T-helper 2 cell (primary cell): ENCODE data around the gene ADSS1.

Source experiments
- DNase-seq, 5 experiments: peaks; one replicate each; pipeline versions ENCODE4 v3.0.0 to v3.0.0-alpha.2; 2012 to 2022

Gene ADSS1

DNA sequence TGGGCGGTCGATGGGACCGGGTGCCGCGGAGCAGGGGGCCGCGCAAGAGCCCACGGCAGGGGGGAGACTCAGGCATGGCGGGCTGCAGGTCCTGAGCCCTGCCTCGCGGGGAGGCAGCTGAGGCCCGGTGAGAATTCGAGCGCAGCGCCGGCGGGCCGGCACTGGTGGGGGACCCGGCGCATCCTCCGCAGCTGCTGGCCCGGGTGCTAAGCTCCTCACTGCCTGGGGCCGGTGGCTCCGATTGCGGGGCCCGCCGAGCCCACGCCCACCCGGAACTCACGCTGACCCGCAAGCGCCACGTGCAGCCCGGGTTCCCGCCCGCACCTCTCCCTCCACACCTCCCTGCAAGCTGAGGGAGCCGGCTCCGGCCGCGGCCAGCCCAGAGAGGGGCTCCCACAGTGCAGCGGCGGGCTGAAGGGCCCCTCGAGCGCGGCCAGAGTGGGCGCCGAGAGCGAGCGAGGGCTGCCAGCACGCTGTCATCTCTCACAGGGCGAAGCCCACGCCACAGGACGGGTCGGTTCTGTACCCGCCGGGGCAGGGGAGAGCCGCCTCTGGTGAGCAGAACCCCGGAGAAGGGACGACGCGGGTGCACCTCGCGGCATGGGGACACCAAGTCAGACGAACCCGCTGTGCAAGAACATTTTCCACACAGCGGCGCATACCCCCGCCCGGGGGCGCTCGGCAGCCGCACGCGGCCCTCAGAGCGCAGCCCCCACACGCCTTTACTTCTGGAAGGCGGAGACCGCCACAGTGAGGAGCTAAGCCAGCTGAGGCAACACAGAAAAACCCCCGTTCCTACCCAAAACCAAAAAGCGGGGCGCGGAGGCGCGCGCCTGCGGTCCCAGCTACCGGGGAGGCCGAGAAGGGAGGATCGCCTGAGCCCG lies 27.8 kb downstream of the ADSS1 start:
- DNase-seq: no peak

DNA sequence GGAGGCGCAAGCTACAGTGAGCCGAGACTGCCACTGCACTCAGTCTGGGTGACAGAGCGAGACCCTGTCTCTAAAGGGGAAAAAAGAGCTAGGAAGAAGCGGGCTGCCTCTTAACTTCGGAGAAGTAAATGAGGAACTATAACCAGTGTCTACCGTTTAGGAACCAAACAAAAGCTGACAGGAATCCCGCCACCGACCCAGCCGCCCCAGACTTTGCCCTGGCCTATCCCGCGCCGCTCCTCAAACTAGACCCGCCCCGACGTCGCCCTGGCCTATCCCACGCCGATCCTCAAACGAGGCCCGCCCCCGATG lies 28.4 kb downstream of the ADSS1 start:
- no peak for DNase-seq

DNA sequence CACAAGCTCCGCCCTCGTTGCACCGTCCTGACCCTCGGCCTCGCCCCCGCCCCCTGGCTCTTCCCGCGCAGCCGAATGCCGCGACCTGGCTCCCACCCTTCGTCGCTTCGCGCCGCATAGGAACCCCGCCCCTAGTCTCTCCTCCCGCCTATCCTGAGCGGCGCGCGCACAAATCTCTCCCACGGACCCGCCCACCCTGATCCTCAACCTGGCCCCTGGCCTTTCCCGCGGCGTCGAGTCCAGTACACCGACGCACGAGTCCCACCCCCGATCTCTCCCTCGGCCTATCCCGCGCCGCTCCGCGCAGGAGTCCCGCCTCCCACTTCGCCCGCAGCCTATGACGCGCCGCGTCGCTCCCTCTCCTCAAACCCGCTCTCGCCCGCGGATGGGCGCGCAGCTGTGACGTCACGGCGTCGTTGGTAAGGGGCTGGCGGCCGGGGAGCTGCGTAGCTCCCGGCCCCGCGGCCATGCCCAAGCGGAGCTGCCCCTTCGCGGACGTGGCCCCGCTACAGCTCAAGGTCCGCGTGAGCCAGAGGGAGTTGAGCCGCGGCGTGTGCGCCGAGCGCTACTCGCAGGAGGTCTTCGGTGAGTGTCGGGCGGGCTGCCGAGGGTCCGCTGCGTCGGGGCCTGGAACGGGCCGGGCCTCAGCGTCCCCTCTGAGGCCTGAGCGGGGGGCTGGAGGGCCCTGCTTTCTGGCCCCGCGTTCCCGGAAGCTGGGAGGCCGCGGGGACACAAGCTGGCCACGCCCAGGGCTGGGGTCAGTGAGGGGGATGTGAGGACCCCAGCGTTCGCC lies 28.9 kb downstream of the ADSS1 start, which contains the start of gene SIVA1:
Gene SIVA1, plus strand, starts transcription at position 413 of the 793 bp plus-strand sequence. Its CDS starts 55 bp downstream, at position 468.
- peak; percentile 98 to 100 (median 99) for DNase-seq

DNA sequence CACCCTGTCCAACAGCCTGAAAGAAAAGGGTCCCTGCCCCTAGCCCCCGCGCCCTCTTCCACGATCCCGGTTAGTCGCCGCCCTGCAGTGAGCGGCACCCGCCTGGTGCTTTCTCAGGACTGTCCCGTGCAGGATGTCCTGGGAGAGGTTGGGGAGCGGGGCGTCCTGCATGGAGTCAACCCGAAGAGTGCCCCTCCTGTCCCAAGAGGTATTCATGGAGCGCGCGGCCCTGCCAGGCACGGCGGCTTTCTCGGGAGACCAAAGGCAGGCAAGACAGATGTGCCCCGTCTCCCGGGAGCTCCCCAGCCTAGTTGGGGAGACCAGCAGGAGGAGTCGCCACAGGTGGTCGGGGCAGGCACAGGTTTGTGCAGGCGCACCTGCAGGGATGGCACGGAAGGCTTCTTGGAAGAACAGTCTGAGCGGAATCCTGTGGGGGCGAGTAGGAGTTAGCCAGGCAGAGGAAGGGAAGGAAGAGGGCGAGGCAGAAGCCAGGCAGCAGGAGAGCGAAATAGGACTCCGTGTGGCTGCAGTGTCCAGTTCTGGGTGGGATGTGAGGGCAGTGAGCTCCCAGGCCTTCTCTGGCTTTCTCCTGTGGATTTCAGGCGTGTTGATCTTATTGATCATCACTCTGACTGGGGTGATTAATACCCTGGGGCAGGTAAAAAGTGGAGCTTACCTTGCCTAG lies 29.6 kb downstream of the ADSS1 start:
- DNase-seq: peak in 1 of 5 experiments; percentile 19

DNA sequence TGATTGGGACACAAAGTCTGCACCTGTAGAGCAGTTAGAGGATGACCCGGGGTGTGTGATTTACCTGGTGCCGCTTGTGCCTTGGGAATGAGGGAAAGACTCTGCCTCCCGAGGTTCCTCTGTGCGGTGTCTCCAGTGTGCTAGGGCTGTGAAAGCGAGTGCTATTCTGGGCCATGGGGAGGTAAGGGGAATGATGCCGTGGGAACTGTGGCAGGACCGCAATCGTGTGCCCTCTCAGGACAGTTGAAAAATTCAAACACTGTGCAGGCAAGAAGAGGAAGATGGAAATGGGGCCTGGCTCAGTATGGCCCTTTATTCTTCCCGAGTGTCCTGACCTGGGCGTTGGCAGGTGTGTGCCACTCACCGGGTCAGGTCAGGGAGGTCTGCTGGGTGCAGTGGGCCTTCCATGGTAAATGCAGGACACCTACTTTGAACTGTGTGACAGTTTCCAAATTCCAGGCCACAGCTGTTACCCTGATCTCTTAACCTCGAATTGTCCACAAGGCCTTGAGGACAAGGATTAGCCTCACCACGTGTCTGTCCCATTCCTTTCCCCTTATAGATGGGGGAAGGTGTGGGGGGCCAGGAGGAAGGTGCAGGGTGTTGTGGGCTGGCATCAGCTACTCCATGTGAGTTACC lies 30.3 kb downstream of the ADSS1 start:
- DNase-seq: no peak

DNA sequence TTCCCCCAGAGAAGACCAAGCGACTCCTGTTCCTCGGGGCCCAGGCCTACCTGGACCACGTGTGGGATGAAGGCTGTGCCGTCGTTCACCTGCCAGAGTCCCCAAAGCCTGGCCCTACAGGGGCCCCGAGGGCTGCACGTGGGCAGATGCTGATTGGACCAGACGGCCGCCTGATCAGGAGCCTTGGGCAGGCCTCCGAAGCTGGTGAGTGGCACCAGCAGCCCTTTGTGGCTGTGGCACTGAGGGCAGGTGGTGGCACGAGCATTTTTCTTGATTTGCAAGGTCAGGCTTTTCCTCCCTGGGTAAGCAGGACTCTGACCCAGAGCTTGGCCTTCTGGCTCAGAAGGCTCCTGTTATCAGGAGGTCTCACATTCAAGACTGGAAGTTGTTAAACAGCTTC lies 31.6 kb downstream of the ADSS1 start:
- no peak for DNase-seq

DNA sequence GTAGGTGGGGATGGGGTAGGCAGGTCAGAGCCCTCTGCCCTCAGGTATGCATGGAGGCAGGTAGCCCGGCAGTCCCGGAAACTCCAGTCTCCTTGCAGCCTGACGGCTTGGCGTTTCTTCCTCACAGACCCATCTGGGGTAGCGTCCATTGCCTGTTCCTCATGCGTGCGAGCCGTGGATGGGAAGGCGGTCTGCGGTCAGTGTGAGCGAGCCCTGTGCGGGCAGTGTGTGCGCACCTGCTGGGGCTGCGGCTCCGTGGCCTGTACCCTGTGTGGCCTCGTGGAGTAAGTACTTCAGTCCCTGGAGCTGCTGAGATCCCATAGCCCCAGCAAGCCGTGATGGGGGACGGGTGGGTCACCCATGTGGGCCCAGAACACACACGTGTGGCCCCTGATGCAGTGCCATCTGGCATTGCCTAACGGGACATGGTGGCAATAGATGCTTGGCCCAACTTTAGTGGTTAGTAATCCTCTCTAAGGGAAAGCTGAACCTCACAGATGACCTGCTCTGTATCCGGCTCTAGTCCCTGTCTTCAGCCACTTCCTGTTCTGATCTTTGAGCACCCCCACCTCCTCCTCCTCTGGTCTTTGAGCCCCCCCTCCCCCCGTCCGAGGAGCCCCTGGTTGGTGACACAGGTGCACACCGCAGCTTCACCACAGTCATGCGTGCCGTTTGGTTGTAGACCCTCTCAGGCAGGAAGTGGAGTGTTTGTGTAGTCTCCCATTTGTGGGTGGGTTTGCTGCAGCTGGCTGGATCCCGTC lies 32.6 kb downstream of the ADSS1 start:
- no peak for DNase-seq

DNA sequence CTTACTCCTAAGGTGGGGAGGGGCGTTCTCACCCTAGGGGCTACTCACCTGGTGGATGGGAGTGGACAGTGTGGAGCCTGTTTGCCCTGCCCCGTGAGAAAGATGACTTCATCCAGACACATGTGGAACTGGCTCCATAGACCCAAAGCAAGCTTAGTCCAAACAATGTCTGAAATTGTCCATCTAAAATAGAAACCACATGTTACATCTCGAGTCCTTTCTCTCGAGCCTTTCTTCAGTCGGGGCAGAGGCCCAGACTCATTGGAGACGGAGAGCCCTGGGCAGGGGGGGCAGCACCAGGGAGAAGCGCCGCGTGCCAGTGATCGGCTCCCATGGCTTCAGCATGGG lies 33.2 kb downstream of the ADSS1 start:
- DNase-seq: no peak

DNA sequence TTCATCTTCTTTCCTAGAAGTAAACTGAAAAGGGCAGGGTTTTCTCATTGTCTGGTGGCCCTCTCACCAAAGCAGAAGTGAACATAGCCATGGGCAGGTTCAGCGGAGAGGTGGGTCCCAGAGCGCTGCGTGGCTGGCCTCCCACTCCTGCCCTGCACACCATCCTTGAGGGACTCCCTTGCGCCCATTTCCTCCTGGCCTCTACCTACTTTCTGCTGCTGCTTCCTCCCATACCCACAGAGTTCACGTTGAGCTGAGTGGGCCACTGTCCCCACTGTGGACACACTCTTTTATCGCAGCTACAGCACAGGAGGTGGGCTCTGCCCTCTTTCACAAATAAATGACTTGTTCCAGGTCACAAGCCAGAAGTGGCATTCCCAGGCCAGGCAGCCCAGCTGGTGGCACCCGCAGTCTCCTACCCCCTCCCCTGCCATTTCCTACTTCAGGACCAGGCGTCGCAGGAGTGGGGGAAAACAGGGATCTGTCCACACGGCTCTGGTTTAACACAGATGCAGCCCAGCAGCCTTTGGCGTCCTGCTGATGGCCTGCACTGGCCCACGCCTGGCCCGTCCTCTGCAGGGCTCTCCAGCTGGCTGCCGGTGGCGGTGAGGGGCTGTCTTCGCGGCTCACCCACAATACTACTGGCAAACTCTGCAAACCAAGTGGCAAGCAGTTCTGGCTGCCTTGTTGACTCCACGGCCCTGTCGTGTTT lies 33.8 kb downstream of the ADSS1 start:
- no peak for DNase-seq

DNA sequence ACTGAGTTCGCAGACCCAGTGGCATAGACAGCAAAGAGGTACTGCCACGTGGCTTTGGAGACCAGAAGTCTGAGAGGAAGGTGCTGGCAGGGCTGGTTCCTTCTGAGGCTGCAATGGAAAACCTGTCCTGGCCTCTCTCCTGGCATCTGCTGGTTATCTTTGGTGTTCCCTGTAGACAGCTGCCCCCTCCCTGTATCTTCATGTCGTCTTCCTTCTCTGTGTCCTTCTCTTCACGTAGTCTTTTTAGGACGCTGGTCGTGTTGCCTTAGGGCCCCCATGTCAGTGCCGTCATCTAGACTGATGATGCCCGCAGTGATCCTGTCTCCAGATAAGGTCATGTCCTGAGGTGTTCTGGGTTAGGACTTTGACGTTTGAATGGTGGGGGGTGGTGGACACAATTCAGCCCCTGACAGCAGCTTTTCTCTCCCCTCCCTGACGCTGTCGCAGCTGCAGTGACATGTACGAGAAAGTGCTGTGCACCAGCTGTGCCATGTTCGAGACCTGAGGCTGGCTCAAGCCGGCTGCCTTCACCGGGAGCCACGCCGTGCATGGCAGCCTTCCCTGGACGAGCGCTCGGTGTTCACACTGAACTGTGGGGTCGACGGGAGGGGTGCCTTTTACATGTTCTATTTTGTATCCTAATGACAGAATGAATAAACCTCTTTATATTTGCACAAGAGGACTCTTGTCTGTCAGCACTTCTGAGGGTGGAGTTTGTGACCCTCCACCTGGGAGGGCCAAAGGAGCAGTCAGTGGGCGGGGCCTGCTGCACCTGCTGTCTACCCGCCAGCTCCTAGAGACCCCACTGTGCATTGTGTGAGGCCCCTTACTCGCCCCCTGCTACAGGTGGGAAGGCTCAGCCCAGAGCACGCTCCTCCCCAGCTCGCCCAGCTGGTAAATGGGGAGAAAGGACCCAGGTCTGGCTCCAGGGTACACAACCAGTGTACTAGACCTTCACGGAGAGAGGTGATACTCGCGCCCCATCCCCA lies 35.2 kb downstream of the ADSS1 start:
- no peak for DNase-seq

DNA sequence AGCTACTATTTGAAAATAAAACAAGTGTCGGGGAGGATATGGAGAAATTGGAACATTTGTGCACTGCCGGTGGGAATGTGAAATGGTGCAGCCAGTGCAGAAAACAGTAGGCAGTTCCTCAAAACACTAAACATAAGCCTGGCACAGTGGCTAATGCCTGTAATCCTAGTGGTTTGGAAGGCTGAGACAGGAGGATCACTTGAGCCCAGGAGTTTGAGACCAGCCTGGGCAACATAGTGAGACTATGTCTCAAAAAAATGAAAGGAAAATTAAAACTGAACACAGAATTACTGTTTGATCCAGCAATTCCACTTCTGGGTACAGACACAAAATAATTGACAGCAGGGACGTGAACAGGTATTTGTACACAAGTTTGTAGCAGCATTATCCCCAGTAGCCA lies 41.5 kb downstream of the ADSS1 start:
- DNase-seq: no peak

DNA sequence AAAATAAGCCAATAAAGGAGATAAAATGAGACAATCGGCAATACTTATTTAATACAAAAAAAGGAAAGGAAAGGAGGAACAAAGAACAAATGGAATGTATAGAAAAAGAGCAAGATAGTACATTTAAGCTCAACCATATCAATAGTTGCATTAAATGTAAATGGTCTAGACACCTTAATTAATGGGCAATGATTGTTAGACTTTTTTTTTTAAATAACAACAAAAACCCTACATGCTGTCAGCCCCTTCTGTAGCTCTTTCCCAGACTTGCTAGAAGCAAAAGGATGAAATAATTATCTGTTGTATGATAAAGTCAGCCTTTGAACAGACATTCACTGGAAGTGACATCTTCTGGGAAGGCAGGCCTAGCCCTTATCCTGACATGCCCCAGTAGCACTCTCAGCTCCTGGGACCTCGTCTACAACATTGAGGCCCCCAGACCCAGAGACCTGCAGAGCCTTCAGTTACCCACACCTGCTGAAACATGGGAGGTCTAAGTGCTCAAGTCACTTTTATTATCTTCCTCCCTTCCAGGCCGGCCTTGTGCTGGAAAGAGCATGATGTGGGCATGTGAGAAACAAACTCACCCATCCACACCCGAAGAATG lies 42.3 kb downstream of the ADSS1 start:
- DNase-seq: no peak

DNA sequence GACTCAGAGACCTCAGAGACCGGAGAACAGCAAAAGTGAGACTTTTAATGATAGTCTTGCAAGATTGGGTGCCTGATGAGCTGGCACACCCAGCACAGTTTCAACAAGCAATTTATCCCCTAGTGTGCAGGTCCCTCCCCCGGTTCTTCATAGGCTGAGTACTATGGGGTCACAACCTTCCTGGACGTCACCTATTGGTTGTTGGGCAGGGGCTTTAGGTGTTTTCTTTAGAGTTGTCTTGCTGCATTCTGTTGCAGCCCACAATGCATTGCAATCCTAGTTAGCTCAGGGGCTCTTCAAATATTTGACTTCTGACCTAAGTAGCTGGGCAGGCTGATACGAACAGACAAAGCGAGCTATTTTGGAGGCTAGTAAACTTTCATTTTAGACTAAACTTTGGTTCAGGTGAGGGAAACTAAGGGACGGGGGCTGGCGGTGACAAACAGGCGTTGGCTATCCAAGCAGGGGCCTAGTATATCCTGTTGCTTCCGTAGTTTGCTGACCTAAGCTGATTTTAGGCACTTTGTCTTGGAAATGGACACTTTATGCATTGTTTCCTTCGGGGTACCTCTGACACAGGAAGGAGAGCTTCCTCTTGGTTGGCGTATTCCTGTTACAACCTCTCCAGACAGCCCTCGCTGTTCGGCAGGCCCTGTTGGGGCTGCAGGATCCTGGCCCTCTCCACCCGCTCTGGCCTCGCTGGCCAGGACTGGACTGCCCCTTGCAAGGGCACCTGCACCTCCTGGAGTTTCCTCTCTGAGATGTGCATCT lies 43.0 kb downstream of the ADSS1 start:
- DNase-seq: peak in 1 of 5 experiments; percentile 22

DNA sequence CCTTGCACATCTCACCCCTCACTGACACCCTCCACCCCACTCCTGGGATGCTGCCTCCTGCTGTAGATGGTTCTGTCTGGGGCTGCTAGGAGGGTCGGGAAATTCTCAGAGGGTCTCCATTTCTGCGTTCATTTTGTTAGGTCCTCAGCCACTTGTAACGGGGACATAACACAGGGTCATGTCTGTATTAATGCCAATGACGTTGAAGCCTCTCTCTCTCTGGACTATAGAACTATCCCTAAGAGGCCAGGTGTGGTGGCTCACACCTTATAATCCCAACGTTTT lies 43.5 kb downstream of the ADSS1 start:
- DNase-seq: no peak

DNA sequence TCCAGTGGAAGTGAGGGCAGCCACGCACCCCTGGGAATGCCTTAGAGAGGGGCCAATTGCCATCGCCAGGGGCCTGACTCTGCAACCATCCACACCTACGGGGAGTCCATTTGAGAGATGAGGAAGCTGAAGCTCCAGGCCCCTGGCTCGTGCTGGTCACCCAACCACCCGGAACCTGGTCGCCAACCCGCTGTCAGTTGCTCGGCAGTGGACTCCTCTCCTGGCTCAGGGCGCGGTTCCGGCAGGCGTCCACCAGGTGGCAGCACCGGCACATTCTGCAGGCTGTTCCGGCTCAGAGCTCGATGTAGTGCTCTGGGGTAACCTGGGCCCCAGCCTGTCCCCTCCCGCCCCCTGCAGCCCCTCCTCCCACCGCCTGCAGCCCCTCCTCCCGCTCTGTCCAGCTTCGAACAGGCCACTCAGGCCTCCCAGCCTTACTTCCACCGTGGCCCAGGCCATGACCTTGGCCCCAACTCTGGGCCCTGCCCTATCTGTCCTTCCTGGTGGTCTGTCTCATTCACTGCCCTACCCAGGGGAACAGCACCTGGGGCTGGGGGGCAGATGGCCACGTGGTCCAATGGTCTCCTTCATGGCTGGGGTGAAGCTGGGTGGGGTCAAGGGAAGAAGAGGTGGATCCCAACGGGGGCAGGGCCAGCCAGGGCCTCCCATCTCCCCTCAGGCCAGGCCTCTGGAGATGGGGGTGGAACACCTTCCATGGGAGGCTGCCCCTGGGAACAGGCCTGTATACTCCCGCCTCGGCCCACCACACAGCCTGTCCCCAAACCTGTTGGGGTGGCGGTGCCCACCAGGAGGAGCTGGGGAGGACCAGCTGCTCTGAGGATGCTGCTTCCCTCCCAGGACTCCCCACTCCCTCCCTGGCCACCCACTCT lies 44.7 kb downstream of the ADSS1 start:
- peak; percentile 73 to 91 (median 83) for DNase-seq

DNA sequence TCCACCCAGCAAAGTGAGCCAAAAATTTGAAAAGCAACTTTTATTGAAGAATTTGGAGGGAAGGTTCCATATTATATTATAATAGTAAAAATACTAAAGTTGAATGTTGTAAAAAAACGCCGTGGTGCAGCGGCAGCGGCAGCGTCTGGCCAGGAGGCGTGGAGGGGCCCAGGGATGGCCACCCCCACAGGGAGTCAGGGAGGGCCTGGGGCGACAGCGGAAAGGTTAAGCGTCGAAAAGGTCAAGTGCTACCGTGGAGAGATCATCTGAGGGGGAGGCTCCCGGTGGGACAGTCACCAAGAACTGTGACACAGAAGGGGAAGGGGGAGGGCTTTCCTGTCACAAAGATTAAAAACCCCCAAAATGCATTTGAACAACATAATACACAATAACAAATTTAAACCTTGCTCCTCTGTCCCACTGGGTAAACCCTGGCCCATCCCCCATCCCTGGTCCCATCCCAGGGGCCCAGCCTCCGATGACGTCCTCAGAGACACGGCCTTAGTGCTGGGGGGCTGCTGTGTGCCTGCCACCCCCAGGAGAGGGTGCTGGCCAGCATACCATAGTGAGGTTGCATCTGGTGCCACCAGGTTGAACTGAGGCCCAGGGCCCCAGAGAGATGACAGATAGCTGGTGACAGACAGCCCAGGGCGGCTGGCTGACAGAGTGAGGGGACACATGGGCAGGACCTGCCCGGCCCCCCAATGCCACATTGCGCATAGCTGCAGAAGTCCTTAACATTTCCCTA lies 45.5 kb downstream of the ADSS1 start:
- no peak for DNase-seq

DNA sequence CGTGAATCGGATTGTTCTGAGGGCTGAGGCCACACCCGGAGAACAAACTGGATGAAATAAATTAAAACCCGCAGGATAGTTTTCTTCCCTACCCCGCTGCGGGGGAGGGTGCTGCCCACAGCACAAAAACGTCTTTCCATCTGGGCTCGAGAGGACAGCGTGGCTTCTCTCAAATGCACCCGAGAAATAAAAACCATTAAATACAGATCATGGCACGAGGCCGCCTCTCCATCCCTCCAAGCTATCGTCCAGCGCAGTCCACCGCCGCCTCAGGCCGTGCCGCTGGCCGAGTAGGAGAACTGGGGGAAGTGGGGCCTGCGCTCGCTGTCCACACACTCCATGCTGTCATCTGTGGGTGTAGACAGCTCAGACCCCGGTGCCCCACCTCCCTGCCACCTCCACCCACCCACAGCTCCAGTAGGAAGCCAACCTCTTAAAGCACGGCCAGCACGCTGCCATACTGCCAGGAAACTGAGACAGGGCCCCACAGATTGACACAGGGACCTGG lies 46.1 kb downstream of the ADSS1 start:
- no peak for DNase-seq
